KMS-11 (cell line): Measurements from ENCODE around the gene SUPT3H.

Experiments
- H2AFZ ChIP-seq: fragments of 200-600 bp; sonication (generic); 2 replicates; pipeline ENCODE4 v1.6.1; 2016; ENCODE audit warnings: antibody characterized with exemption, mixed run types, low read depth
- H3K27ac ChIP-seq: fragments of 200-600 bp; sonication (generic); 2 replicates; pipeline ENCODE4 v1.6.1; 2016; ENCODE audit warnings: mild to moderate bottlenecking, mixed run types
- H3K27me3 ChIP-seq: fragments of 200-600 bp; sonication (generic); 2 replicates; pipeline ENCODE4 v1.6.1; 2017; ENCODE audit warnings: mild to moderate bottlenecking, low read depth, mixed run types, moderate library complexity; ENCODE audit not compliant: insufficient read depth
- H3K36me3 ChIP-seq: fragments of 200-600 bp; sonication (generic); 2 replicates; pipeline ENCODE4 v1.6.1; 2017; ENCODE audit warnings: mild to moderate bottlenecking, mixed run types; ENCODE audit not compliant: insufficient read depth
- H3K4me1 ChIP-seq: fragments of 200-600 bp; sonication (generic); 2 replicates; pipeline ENCODE4 v1.6.1; 2016; ENCODE audit warnings: mild to moderate bottlenecking, low read depth, mixed run types; ENCODE audit not compliant: poor library complexity, severe bottlenecking
- H3K4me2 ChIP-seq: fragments of 200-600 bp; sonication (generic); 2 replicates; pipeline ENCODE4 v1.7.0; 2016; ENCODE audit warnings: mild to moderate bottlenecking, mixed run types
- H3K4me3 ChIP-seq: fragments of 200-600 bp; sonication (generic); IDR thresholded peaks from 2 replicates; pipeline ENCODE4 v1.6.1; 2017; ENCODE audit warnings: low read depth, low read length, mixed read lengths; ENCODE audit not compliant: insufficient read depth
- H3K79me2 ChIP-seq: fragments of 200-600 bp; sonication (generic); 2 replicates; pipeline ENCODE4 v1.6.1; 2016; ENCODE audit warnings: low read depth, mixed run types; ENCODE audit not compliant: insufficient read depth
- H3K9ac ChIP-seq: fragments of 200-600 bp; sonication (generic); 2 replicates; pipeline ENCODE4 v1.6.1; 2016; ENCODE audit warnings: mild to moderate bottlenecking, mixed run types
- H4K20me1 ChIP-seq: fragments of 200-600 bp; sonication (generic); 2 replicates; pipeline ENCODE4 v1.6.1; 2016; ENCODE audit warnings: mild to moderate bottlenecking, mixed run types; ENCODE audit not compliant: insufficient read depth
- CTCF ChIP-seq: fragments of 200-600 bp; sonication (generic); conservative IDR thresholded peaks from 2 replicates; pipeline ENCODE4 v1.6.1; 2017; ENCODE audit warnings: low read depth, mild to moderate bottlenecking, antibody characterized with exemption, low read length, moderate library complexity, mixed read lengths

Gene SUPT3H

GRCh38 chr6:45104429-45104828 lies 273.3 kb downstream of the SUPT3H start:
- no peaks in the 10 kb centered on the region for H3K36me3 ChIP-seq
- no peak for TF ChIP-seq CTCF

DNA sequence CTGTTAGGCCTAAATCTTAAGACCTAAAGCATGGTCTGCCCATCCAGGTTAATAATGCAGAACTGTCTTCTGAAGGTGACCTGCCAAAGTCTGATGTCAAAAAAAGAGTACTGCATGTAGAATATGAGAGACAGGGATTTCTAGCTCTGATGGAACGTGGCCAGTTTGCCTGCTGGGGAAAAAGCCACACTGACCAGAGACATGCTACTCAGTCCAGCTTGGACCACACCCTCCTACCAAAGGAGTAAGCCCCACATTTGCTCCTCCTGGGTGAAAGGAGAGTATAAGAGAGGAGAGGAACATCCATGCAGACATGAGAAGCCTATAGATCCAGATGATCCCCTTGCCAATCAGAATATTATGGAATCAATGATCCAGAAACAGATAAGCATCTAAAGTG lies 279.5 kb downstream of the SUPT3H start:
- Histone ChIP-seq H3K27me3 (no peaks in the 10 kb centered on the region), H3K4me3 (no peak overlapping the region), H3K79me2 (no peaks in the 10 kb centered on the region), H2AFZ (no peak overlapping the region), H4K20me1 (no peaks in the 10 kb centered on the region), H3K4me2 (no peak overlapping the region), H3K27ac (no peak overlapping the region), H3K36me3 (no peaks in the 10 kb centered on the region), H3K9ac (no peak overlapping the region), H3K4me1 (no peaks in the 10 kb centered on the region)
- no peak for TF ChIP-seq CTCF

More at GRCh38 chr6:45104429-45104828, 273.3 kb downstream of the SUPT3H start:
- H3K4me3 ChIP-seq: no peak overlapping the region
- no peaks in the 10 kb centered on the region for H3K79me2 ChIP-seq
- no peak overlapping the region for H3K4me2 ChIP-seq
- H4K20me1 ChIP-seq: no peaks in the 10 kb centered on the region
- H3K9ac ChIP-seq: no peak overlapping the region
- no peaks in the 10 kb centered on the region for H3K27me3 ChIP-seq
- H3K27ac ChIP-seq: no peak overlapping the region
- H2AFZ ChIP-seq: no peak overlapping the region
- H3K4me1 ChIP-seq: no peaks in the 10 kb centered on the region

DNA sequence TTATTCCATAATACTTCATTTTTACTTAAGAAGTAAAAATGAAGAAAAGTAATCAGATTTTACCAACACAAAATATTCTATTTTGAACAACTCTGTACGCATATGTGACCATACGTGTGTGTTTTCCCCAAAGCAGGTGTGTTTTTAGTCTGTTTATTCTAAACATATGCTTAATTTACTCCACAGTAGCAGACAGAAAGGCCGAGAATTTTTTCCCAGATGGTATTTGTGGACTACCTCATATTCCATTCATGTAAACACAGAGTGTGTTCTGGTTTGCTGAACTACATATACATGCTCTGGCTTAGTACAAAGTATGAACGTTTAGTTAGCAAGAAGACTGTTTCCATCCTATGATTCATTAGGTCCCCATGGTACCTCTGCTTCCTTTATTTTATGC lies 282.9 kb downstream of the SUPT3H start:
- no peak for TF ChIP-seq CTCF
- H4K20me1 ChIP-seq: no peaks in the 10 kb centered on the region

DNA sequence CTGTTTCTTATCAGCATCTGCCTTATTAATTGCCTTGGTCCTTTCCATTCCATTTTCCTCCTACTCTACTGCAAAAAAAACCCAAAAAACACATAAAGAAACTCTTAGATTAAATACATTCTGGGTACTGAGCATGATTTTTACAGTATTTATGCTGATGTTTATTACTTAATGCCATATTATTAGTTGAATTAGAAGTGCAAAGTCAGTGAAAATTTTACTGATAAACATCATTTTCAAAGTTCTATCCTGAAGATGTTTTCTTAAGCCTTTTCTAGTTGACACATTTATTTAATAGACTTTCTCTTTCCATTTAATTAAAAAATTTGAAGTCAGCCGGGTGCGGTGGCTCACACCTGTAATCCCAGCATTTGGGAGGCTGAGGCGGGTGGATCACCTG lies 285.6 kb downstream of the SUPT3H start:
- Histone ChIP-seq H3K79me2 (no peaks in the 10 kb centered on the region), H3K4me1 (no peaks in the 10 kb centered on the region), H3K27me3 (no peaks in the 10 kb centered on the region), H2AFZ (no peak overlapping the region), H3K36me3 (no peaks in the 10 kb centered on the region), H4K20me1 (no peaks in the 10 kb centered on the region), H3K27ac (no peak overlapping the region), H3K4me2 (no peak overlapping the region), H3K9ac (no peak overlapping the region), H3K4me3 (no peak overlapping the region)
- no peak for TF ChIP-seq CTCF

More for the DNA sequence above, 282.9 kb downstream of the SUPT3H start:
- Histone ChIP-seq H3K9ac (no peak overlapping the region), H3K79me2 (no peaks in the 10 kb centered on the region), H3K4me3 (no peak overlapping the region), H3K27me3 (no peaks in the 10 kb centered on the region), H3K36me3 (no peaks in the 10 kb centered on the region), H3K4me2 (no peak overlapping the region), H2AFZ (no peak overlapping the region), H3K27ac (no peak overlapping the region), H3K4me1 (no peaks in the 10 kb centered on the region)
